ENCODE measurements around the gene USP25. TPM values are rescaled to one million over a fixed set of nuclear protein-coding genes. Genes with fewer than 3 reads are reported as not detected.

USP25 gene
- polyA plus RNA-seq, 1 experiment, result 35.3 TPM

GRCh38 chr21:15929536-15929935, 199.8 kb downstream of the USP25 start:
- no peak for TF ChIP-seq CTCF (IDR thresholded peaks at IDR 0.05; ENCODE audit: low read depth, low read length)
- CTCF ChIA-PET, result no interaction called here

More at GRCh38 chr21:15929536-15929935, 199.8 kb downstream of the USP25 start:
- Histone ChIP-seq H3K27me3 (ENCODE audit: control insufficient read depth, insufficient read depth, low read length) (no peaks in the 10 kb centered on the region), H3K9me3 (ENCODE audit: control insufficient read depth, insufficient read depth, low read length) (no peaks in the 10 kb centered on the region), H3K4me3 (ENCODE audit: low read depth, low read length) (no peak overlapping the region), H3K27ac (ENCODE audit: low read depth, low read length) (no peak overlapping the region)
- POLR2A ChIA-PET, result no interaction called here
- DNase-seq (ENCODE audit: low read depth, low spot score), result no peak

Data from AG04450 (cell line).